Activated CD4-positive, CD25-positive, alpha-beta regulatory T cell (primary cell): ENCODE data around the gene TAF3.
A peak's percentile ranks its signal among the peaks of the same experiment; 100 is the strongest.

Experiments used
- DNase-seq, 4 experiments: peaks; one replicate each; lab custom pipeline; 2025; lab: John Stamatoyannopoulos, UW

The TAF3 gene

GRCh38 chr10:8048281-8049008 is 230.1 kb downstream of the TAF3 start:
- DNase-seq: no peak

DNA sequence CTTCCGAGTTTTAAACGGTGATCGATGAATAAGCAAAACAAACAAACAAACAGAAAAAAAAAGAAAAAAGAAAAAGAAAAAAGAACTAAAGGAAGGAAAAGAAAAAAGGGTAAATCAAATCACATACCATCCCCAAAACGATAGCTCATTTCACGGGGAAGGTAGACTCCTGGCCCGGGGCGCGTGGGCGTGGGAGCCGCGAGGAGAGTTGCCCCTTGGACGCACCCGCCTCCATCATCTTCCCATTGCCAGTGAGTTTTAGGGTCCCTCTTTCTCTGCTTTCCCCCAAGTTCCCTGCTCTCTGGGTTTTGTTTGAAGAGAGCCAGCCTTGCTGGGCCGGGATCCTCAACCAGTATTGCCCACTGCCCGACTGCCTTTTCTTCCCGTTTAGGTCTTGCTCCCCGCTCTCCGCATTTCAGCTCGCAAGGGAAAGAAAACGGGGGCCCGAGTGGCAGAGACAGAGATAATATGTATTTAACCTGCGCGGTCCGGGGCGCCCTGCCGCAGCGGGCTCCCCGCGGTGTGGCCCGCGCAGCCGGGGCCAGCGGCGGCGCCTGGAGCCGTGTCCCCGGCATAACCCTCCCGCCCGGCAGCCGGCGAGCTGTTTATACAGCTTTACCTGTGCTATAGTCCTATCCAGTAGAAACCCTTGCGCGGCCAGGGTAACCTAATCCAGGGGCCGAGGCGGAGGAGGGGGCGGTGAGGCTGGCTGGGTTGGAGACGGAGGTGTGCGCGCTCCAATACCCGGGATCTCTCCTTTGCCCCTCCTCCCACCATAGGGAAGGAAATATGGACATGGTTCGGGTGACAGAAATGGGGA is 230.9 kb downstream of the TAF3 start:
- DNase-seq: no peak

- no peak for DNase-seq
Observed at GRCh38 chr10:8049865-8050555, 231.7 kb downstream of the TAF3 start.

GRCh38 chr10:8050556-8051108 is 232.3 kb downstream of the TAF3 start:
- no peak for DNase-seq

DNA sequence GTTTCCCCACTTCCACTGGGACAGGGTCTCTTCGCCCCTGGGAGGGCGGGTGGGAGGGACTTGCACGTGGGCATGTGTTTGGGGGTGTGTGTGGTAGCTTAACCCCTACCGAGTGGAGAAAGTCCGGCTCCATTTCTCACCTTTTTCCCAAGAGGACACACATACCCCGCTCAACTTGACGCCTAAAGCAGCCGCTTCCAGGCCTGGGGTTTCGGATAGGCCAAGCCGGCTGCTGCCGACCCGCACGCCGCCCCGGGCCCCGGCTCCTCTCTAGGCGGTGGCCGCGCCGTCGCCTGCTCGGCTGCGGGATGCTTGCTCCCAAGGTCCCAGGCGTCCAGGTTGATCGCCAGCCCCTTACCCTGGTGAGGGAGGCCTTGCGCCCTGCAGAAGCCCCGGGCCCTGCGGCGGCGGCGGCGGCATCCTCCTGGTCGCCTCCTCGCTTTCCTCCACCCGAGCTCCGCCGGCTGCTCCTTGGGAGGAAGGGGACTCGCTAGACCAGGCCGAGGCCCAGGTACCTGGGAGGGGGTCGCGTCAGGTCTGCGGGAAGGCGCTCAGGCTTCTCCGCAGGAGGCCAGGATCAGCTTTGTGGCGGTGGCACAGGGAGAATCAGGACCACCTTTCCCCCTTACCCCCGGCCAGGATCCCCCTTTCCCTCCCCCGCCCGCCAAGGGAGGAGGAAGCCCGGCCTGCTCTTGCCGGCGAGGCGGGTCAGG is 233.0 kb downstream of the TAF3 start:
- DNase-seq: no peak

DNA sequence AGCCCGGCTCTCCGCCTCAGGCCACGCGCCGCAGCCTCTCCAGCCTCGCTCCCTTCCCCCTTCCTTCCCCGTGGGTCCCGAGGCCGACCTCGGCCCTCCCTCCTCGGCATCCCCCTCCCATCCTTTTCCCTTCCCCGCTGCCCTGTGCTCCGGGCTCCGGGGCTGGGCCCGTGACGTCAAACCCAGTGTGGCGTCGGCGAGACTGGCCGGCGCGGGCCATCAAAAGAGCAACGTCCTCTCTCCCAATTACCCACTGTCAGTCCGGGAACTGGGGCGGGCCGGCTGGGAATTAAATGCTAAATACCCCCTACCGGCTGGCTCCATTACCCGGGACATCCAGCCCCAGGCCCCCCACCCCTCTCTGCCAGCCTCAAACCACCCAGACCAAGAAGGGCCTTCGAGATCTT is 233.5 kb downstream of the TAF3 start:
- no peak for DNase-seq

DNA sequence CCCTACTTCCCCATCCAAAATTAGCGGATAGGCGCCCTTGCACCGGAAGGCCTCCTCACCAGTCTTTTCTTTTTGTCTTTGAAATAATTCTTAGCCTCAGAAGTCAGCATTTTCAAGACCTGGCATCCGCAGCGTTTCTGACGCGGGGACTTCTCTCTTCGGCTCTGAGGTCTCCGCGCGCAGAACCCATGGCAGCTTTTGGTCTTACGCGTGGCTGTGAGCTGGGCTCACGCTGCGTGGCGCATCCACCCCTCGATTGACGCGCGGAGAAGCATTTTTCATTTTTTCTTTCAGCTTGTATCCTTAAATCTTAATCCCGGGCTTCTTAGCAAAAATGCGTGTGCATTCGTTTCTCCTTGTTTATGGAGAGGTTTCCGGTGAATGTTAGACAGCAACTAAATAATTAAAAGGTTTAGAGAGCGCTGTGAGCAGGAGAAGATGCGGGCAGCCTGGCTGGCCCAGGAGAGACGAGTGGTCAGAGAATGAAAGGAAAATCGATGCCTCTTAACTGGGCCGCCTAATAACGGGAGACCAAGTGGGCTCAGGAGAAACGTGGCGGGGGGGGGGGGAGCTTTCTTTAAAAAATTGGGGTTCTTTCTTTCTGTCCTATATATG is 234.1 kb downstream of the TAF3 start:
- DNase-seq: no peak

- no peak for DNase-seq
Observed at GRCh38 chr10:8052956-8053445, 234.7 kb downstream of the TAF3 start.

- peak; percentile 90 to 96 (median 94) for DNase-seq
Observed at GRCh38 chr10:8053446-8054243, 235.3 kb downstream of the TAF3 start.

GRCh38 chr10:8054244-8054493 is 235.9 kb downstream of the TAF3 start:
- no peak for DNase-seq

- DNase-seq: peak; percentile 39 to 68 (median 60)
Observed at GRCh38 chr10:8054494-8055407, 236.4 kb downstream of the TAF3 start, which contains the start of gene GATA3. Gene GATA3 (plus strand): TSS chr10:8054688. CDS start chr10:8055656, 968 bp downstream.

DNA sequence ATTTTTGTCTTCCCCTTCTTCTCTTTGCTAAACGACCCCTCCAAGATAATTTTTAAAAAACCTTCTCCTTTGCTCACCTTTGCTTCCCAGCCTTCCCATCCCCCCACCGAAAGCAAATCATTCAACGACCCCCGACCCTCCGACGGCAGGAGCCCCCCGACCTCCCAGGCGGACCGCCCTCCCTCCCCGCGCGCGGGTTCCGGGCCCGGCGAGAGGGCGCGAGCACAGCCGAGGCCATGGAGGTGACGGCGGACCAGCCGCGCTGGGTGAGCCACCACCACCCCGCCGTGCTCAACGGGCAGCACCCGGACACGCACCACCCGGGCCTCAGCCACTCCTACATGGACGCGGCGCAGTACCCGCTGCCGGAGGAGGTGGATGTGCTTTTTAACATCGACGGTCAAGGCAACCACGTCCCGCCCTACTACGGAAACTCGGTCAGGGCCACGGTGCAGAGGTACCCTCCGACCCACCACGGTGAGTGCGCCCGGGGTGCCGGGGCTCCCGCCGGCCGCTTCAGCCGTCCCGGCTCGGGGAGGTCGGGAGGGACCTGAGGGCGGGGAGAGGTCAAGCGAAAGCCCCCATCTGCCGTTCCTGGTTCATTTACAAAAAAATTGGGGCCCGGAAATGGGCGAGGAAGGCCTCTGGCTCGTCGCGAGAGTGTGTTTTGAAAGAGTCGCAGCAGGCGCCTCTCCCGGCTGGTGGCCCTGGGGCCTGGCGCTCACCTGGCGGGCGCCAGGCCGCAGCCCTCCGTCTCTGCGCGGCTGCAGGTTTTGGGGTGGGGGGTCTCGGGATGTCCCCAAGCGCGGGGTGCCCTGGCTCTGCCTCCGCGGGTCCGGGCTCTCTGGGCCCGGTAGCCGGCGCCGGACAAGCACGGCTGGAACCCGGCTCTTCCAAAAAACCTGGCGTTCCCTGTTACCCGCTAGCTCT is 237.4 kb downstream of the TAF3 start:
- DNase-seq: peak in 2 of 4 experiments; percentile 31 to 35

GRCh38 chr10:8056378-8056777 is 238.1 kb downstream of the TAF3 start:
- DNase-seq: no peak

GRCh38 chr10:8056871-8057331 is 238.6 kb downstream of the TAF3 start:
- peak in 3 of 4 experiments; percentile 21 to 34 (median 23) for DNase-seq

DNA sequence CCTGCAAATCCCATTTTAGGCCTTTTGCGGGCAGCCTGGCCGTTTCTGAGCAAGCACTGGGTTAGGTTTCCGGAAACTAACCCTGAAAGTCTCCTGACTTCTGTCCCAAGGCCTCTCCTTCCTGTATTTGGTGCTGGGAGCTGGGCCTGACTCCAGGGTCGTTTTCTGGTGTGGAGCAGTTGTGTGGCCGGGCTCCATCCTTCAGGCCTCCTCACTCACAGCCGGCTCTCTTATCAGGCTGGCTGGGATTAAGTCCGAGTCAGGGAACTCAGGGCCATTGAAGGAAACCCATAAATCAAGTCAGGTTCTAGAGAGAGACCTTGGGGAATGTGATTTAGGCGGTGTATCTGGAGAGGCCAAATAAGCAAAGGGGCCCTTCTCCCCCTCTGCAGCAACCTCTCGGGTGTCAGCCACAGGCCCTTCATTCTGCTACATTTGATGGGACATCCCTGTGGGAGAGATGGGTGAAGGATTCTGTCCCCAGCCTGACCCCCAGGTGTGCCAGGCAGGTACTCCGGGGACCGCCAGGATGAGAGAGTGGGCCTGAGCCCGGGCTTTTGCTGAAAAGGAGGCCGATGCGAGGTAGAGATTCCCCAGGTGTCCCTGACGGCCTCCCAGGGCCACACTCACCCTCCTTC is 239.4 kb downstream of the TAF3 start:
- no peak for DNase-seq

DNA sequence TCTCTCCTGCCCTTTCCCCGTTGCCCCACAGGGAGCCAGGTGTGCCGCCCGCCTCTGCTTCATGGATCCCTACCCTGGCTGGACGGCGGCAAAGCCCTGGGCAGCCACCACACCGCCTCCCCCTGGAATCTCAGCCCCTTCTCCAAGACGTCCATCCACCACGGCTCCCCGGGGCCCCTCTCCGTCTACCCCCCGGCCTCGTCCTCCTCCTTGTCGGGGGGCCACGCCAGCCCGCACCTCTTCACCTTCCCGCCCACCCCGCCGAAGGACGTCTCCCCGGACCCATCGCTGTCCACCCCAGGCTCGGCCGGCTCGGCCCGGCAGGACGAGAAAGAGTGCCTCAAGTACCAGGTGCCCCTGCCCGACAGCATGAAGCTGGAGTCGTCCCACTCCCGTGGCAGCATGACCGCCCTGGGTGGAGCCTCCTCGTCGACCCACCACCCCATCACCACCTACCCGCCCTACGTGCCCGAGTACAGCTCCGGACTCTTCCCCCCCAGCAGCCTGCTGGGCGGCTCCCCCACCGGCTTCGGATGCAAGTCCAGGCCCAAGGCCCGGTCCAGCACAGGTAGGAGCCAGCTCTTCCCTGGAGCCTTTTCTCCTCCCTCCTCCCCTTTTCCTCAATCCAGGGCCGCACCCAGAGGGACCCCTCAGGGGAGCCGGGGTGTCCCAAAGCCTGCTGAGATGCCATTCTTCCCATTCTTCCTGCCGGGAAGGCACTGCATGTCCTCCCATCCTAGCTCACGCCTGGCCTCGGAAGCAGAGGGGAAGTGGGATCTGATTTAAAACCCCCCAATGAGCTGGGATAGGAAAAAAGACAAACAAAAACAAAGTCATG is 240.2 kb downstream of the TAF3 start:
- no peak for DNase-seq
